ENCODE measurements around the gene CDH4. TPM values are rescaled to one million over a fixed set of nuclear protein-coding genes. Genes with fewer than 3 reads are reported as not detected.

The CDH4 gene
- total RNA-seq, 1 donor from 2014 or later = not detected

- DNase-seq (no peak), ATAC-seq (no peak)
- intact Hi-C loops (cut with micrococcal nuclease) = no loop called here
Measured at GRCh38 chr20:61514805-61515505, 262.9 kb downstream of the CDH4 start.

DNA sequence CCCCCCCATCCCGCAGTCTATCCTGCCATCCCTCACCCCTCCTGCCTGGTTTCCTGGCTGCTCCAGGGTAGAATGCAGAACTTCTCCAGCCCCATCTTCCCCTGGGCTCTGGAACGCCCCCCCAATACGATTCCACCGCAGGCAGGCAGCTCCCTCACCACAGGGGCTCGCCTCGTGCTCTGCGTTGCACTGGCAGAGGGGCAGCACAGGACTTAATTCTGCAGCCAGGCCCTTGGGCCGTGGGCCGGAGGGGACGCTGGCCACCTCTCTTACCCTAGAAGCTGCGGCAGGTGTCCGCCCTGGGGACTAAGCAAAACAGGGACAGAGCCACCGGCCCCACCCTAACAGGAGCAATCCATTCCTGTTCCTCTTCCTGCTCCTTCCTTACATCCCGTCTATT lies 263.9 kb downstream of the CDH4 start:
- intact Hi-C loops (cut with micrococcal nuclease) = no loop called here
- DNase-seq (no peak), ATAC-seq (no peak)

DNA sequence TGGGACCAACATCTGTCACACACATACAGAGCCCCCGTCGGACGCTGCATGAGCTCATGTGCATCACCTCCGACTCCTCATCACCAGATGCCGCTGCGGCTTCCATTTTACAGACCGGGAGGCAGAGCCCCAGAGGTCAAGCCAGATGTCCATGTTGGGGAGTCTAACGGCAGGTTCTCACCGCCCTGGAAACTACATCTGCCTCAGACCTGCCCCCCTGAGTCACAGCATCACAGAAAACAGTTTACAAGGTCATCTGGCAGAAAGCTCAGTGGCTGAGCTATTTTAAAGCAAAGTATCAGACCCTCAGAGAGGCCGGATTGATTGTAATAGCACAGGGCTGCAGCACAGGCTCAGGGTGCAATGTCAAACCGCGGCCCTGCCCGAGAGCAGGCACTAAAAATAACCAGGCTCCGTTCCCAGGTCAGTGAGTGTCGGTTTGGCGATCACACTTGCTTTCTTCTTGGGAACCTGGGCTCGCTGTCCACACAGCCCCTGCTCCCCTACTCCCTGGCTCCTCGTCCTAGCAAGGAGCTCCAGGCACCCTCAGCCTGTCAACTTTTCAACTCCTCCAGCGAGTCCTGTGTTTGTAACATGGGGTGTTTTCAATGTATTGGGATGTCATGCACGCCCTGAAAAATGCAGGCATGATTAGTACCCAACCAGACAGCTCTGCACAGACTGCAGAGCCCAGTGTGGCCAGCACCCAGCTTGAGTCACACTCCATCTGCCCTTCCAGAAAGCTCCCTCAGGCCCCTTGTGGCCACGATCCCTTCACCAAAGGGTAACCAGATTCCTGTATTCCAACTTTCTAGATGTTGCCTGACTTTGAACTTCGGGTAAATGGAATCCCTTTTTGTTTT lies 264.5 kb downstream of the CDH4 start:
- DNase-seq (peak; percentile 55), ATAC-seq (peak; percentile 98)
- intact Hi-C loops (cut with micrococcal nuclease) = no loop called here

- intact Hi-C loops (cut with micrococcal nuclease) = no loop called here
- no peak for ATAC-seq
- no peak for DNase-seq
Measured at GRCh38 chr20:61517419-61517818, 265.4 kb downstream of the CDH4 start.

DNA sequence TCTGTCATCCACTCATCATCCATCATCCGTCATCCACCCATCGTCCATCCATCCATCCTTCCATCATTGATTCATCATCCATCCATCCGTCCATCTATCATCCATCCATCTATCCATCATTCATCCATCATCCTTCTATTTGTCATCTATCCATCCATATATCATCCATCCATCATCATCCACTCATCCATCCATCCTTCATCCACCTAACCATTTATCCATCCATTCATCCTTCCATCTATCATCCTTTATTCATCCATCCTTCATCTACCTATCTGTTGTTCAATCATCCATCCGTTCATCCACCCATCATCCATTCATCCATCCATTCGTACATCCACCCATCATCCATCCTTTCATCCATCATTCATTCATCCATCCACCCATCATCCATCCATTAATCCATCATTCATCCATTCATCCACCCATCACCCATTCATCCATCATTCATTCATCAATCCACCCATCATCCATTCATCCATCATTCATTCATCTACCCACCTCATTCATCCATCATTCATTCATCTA lies 266.4 kb downstream of the CDH4 start:
- DNase-seq (no peak), ATAC-seq (no peak)
- intact Hi-C loops (cut with micrococcal nuclease) = no loop called here

DNA sequence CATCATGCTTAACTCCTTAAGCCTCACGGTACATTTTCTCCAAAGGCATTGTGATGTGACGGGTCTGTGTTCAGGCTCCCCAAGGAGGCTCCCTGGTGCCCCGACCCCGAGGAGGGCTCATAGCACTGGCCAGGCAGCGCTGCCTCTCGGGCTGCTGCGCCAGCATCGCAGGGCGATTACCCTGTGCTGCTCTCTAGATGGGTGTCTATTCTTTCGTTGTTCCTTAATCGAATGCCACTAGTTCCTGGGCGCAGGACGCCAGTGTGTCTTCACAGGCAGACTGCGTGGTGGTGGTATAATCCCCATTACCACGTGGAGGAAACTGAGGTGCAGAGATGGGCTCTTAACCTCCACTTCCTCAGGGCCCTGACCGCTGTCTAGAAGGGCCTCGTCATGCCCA lies 267.4 kb downstream of the CDH4 start:
- ATAC-seq = no peak
- no peak for DNase-seq
- intact Hi-C loops (cut with micrococcal nuclease) = no loop called here

DNA sequence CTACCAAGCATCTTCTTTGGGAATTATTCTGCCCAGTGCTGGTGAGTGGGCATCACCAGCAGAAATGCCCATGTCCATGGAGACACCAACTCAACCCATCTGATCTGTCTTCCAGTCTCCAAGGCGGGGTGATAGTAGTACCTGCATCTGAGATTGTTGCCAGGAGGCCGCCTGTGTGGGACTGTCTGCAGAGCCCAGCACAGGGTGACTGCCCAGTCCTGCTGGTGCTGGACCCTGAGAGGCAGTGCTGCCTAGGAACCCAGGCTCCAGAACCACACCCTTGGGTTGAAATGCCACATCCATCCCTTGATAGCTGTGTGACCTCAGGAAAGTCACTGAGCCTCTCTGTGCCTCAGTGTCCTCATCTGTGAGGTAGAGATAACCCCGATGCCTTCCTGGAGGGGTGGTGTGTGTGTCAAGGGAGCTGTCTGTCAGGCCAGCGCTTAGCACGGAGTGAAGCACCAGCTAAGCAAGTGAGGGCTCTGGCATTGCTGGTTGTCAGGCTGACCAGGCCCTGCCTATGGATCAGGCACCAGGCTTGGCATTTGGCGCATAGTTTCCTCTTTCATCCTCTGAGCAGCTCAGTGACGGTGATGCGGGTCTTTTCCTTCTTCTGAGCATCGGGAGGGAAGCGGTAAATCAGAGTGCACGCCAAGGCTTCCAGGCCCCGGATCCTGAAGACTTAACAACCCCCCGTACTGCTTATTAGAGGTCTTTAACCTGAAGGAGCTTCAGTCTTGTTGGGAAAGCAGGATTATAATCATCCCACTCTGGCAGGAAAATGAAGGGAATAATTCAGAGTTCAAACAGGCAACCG lies 268.2 kb downstream of the CDH4 start:
- DNase-seq = no peak
- no peak for ATAC-seq
- intact Hi-C loops (cut with micrococcal nuclease) = no loop called here

DNA sequence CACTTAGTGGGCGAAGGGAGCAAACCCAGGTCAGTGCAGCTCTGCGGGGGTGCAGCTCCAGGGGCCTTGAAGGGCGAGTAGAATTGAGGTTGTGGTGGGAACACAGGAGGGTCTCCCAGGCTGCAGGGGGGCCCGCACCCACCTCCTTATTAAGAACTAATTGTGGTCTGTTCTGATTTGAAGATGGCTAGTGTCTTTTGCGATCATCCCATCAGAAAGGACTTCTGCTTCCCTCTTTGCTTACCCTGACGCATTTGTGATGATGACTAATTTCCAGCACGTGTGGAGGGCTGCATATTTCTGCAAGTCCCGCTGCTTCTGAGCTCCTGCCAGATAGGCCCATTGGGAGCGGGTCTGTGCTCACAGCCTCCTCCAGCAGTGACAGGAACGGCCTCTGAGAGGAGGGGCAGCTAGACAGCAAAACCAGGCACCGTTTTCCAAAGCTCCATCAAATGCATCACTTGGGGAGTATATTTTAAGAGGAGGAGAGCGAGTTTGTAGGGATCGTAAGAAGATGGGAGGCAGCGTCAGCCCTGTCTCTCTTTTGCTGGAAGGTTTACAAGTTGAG lies 268.9 kb downstream of the CDH4 start:
- no peak for ATAC-seq
- intact Hi-C loops (cut with micrococcal nuclease) = no loop called here
- no peak for DNase-seq

GRCh38 chr20:61521687-61522420 lies 269.8 kb downstream of the CDH4 start:
- ATAC-seq = no peak
- DNase-seq = no peak
- intact Hi-C loops (cut with micrococcal nuclease) = no loop called here

DNA sequence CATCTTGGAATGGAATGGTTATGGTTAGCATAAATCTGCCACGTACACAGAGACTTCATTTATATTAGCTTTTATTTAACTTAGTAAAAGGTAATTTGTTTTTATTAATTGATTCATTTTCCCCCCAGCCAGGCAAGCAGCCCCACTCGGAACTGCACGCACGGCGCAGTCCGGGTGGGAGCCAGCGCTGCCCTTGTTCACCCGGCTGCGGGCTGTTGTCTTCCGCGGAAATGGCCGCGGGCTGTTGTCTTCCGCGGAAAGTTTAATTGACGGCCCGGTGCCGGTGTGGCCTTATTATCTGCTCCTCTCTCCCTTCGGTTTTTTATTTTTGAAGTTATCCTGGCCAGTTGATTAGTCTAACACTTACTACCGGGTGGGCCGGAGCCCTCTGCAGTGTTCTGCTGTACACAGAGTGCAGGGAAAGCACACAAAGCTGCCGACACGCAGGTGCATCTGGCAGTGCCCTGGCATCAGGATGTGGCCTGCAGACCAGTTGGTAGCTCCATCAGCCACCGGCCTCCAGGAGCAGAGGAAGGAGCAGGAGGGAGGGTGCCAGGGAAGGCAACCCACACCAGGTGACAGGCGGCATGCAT lies 270.5 kb downstream of the CDH4 start:
- intact Hi-C loops (cut with micrococcal nuclease) = no loop called here
- DNase-seq (no peak), ATAC-seq (no peak)

- no peak for DNase-seq
- intact Hi-C loops (cut with micrococcal nuclease) = no loop called here
- ATAC-seq = no peak
Measured at GRCh38 chr20:61523145-61523544, 271.1 kb downstream of the CDH4 start.

DNA sequence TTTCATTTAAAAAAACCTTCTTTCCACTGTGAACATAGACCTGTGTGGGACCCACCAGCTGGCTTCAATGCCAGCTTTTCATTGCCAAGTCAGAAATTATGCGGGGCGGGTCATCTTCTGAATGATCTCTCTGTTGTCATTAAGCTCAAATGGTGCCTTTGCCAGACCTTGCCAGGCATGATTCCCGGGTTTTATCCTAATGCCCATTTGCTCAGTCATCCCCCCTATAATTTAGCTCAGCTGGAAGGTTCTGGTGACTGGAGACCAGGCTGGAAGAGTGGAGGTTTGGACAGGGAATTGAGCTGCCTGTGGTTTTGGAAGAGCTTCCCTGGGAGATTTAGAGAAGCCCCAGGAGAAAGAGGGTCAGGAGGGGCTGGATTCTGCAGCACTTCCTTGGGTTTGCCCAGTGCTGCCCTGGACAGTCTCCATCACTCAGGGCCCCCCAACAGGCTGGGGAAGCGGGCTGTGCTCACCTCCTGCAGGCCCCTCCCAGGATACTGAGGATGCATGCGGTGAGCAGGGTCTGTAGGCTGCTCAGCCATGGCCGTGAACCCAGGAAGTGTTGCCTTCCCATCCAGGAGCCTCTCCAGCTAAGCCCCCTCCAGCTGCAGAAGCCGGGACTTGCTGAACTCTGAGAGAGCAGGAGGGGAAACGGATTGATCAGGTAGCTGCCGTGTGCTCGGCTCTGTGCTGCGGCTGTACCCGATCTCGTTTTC lies 273.0 kb downstream of the CDH4 start:
- no peak for DNase-seq
- no peak for ATAC-seq
- intact Hi-C loops (cut with micrococcal nuclease) = no loop called here

DNA sequence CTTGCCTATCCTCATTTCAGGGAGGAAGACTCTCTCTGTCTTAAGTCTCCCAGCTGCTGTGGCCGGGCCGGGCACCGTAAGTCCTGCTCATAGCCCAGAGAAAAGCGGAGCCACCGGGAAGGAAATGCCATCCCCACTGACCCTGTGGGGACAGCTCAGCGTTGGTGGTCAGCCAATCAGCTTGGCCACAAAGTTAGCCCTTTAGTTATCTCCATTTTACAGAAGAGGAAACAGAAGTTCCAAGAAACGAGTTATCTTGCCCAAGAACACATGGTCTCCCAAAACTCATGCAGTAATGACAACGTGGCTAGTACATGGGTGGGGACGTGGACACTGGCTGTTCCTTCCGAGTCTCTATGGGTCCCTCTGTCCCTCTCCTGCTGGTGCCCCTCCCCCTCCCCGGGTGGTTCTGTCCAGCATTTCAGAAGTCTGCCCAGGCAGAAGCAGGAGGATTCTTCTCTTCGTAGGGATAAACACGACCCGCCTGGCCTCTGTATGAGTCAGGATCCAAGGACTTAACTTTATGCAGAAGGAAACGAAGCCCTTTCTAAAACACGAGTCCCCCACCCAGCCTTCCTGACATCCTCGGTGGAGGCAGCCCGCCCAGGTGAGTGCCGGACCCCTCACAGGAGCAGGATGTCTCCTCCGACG lies 273.8 kb downstream of the CDH4 start:
- intact Hi-C loops (cut with micrococcal nuclease) = no loop called here
- ATAC-seq (no peak), DNase-seq (no peak)

- DNase-seq (no peak), ATAC-seq (no peak)
- intact Hi-C loops (cut with micrococcal nuclease) = no loop called here
Measured at GRCh38 chr20:61526907-61527306, 274.8 kb downstream of the CDH4 start.

DNA sequence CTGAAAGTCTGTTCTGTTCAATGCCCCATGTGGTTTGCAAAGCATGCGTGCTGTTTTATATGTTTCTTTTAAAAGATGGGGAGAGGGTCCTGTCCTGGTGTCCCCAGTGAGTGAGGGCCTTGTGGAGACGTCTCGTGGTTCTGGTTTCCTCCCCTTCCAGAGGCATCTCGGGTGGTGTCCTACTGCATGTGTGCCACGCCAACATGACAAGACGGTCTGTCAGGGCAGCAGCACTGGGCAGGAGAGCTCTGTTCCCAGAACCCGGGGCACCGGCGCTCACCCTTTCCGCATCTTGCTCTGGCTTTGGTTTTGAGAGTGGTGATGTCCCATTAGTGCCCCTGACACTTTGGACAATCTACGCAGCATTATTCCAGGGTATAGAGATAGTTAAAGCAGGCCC lies 275.6 kb downstream of the CDH4 start:
- no peak for ATAC-seq
- intact Hi-C loops (cut with micrococcal nuclease) = no loop called here
- DNase-seq = no peak

GRCh38 chr20:61528591-61528990 lies 276.5 kb downstream of the CDH4 start:
- intact Hi-C loops (cut with micrococcal nuclease) = no loop called here
- ATAC-seq = no peak

GRCh38 chr20:61529354-61529753 lies 277.3 kb downstream of the CDH4 start:
- DNase-seq (no peak), ATAC-seq (no peak)
- intact Hi-C loops (cut with micrococcal nuclease) = no loop called here

More at GRCh38 chr20:61528591-61528990, 276.5 kb downstream of the CDH4 start:
- no peak for DNase-seq

All from left ventricle myocardium superior (tissue), 1 donor.